Measurements from ENCODE around the gene ADH1B. TPM values are rescaled to one million over a fixed set of nuclear protein-coding genes. Genes with fewer than 3 reads are reported as not detected.

Gene ADH1B
- total and polyA plus RNA-seq, 8 donors = 312 to 1,119 (median 985) TPM

DNA sequence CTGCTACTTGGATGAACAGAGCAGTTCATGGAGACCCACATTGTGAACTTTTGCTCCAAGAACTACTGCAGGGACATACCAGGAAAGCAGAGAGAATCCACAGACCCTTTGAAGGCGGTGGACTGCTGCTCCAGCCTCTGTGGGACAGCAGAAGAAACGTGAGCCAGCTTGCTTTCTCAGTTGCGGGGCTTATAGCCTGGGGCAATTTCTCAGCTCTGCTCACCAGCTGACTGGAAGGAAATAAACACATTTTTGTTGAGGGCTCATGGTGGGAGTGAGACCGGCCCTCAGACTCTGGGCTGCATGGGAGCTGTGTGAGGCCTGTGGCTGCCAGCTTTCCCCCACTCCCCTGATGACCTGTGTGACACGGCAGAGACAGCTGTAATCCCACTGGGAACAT, 27.8 kb downstream of the ADH1B start:
- ATAC-seq = no peak
- Histone ChIP-seq H3K27me3 (no peaks in the 10 kb centered on the region), H3K36me3 (no peaks in the 10 kb centered on the region), H3K27ac (no peak overlapping the region), H3K4me1 (no peaks in the 10 kb centered on the region), H3K9me3 (peaks cover 0 to 14% of the 10 kb centered on the region in 2 donors), H3K4me3 (no peak overlapping the region)
- DNase-seq = no peak
- no peak for TF ChIP-seq CTCF (IDR thresholded peaks at IDR 0.05)
- intact Hi-C loops (cut with DNase I) = no loop called here

DNA sequence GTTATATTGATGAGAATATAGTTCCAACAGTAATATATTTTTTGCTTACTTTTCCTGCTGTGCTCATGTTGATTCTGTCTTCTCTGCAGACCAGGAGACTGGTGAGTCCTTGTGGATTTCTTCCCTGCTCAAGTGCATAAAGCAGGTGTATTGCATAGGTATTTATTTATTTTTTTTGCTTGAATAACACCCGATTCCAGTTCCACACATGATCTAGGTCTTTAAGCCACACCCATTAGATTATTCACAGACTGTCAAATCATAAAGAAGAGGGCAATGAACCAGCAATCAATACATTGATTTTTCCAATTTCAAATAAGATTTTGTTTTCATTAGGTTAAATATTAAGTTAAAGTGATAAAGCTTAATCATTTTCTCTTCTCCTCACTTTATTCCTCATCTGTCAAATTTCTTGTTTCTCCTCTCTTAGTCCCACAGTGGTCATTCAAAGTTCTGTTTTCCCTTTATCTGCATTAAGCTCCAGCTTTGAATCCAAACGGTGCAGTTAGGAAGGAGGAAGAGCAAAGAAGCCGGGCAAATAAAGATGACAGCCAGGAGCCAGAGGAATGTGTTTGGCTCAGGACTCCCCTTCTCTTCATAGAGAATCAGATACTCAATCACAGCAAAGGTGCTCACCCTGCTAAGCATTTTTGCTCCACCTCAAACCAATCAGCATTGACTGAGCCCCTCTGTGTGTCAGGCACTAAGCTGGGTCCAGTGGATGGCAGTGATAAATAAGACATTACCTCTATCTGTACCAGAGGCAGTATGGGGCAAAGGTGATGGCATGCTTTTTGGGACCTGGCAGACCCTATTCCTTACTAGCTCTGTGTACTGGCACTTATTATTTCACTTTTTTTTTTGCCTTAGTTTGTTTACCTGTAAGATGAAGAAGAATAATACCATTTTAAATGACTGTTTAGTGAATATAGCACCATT, 30.1 kb downstream of the ADH1B start, which contains the start of gene ADH1A:
Gene ADH1A, minus strand, starts transcription at position 138 of the 939 bp plus-strand sequence. Its CDS starts 71 bp downstream, at position 67.
- H3K4me3 ChIP-seq = no peak within 1 kb of the TSS
- intact Hi-C loops (cut with DNase I) = no loop called here
- no peak for TF ChIP-seq CTCF (IDR thresholded peaks at IDR 0.05)
- H3K36me3 ChIP-seq = no peaks in the 10 kb centered on the region
- no peaks in the 10 kb centered on the region for H3K27me3 ChIP-seq
- H3K27ac ChIP-seq = no peak within 1 kb of the TSS
- DNase-seq (no peak), ATAC-seq (no peak)
- H3K4me1 ChIP-seq = no peaks in the 10 kb centered on the region
- peaks cover 0 to 14% of the 10 kb centered on the region in 2 donors for H3K9me3 ChIP-seq

DNA sequence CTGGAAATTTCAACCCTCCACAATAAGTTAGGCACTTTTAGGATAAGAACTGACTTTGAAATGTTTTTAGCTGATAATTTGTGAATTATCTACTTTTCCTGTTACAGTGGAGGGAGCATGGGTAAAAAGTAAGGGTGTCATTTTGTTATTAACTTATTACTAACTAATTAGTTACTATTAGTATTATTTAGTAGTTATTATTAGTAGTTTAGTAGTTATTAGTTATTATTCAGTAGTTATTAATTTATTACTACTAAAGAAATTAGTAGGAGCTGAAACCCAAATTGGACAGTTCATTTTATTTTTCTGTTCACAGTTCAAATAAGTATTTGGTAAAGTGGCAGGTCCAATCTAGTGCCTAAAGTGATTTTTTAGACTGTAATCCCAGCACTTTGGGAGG, 35.8 kb downstream of the ADH1B start:
- DNase-seq (no peak), ATAC-seq (no peak)
- intact Hi-C loops (cut with DNase I) = no loop called here
- H3K4me1 ChIP-seq = no peaks in the 10 kb centered on the region
- no peak overlapping the region for H3K4me3 ChIP-seq
- TF ChIP-seq CTCF (IDR thresholded peaks at IDR 0.05) = no peak
- no peaks in the 10 kb centered on the region for H3K27me3 ChIP-seq
- H3K9me3 ChIP-seq = no peaks in the 10 kb centered on the region
- H3K27ac ChIP-seq = no peak overlapping the region
- H3K36me3 ChIP-seq = no peaks in the 10 kb centered on the region

- ATAC-seq = no peak
- DNase-seq = no peak
Observed at GRCh38 chr4:99282731-99283130, 38.5 kb downstream of the ADH1B start.

More at GRCh38 chr4:99282731-99283130, 38.5 kb downstream of the ADH1B start:
- H3K9me3 ChIP-seq = no peaks in the 10 kb centered on the region
- no peak overlapping the region for H3K27ac ChIP-seq
- H3K4me3 ChIP-seq = no peak overlapping the region
- no peaks in the 10 kb centered on the region for H3K36me3 ChIP-seq
- no peaks in the 10 kb centered on the region for H3K4me1 ChIP-seq
- no peak for TF ChIP-seq CTCF (IDR thresholded peaks at IDR 0.05)
- intact Hi-C loops (cut with DNase I) = no loop called here
- no peaks in the 10 kb centered on the region for H3K27me3 ChIP-seq

Data from left lung (tissue), 10 donors.